CMK (cell line): ENCODE measurements around the gene B3GLCT.

Experiments used
- DNase-seq: peaks from one replicate; pipeline ENCODE4 v3.0.0-alpha.2; 2010; ENCODE audit warnings: low read depth

Gene B3GLCT

GRCh38 chr13:31223640-31224039 is 23.9 kb downstream of the B3GLCT start:
- no peak for DNase-seq

- DNase-seq = no peak
Measured at GRCh38 chr13:31224174-31224669, 24.4 kb downstream of the B3GLCT start.

GRCh38 chr13:31224963-31225559 is 25.3 kb downstream of the B3GLCT start:
- DNase-seq = no peak

- DNase-seq = no peak
Measured at GRCh38 chr13:31225998-31226675, 26.4 kb downstream of the B3GLCT start.

GRCh38 chr13:31227063-31227462 is 27.3 kb downstream of the B3GLCT start:
- DNase-seq = no peak

- no peak for DNase-seq
Measured at GRCh38 chr13:31227870-31228269, 28.1 kb downstream of the B3GLCT start.

GRCh38 chr13:31234729-31235128 is 35.0 kb downstream of the B3GLCT start:
- DNase-seq = no peak

- DNase-seq = no peak
Measured at GRCh38 chr13:31236211-31236786, 36.5 kb downstream of the B3GLCT start.

GRCh38 chr13:31240921-31241320 is 41.1 kb downstream of the B3GLCT start:
- DNase-seq = no peak

GRCh38 chr13:31242367-31242766 is 42.6 kb downstream of the B3GLCT start:
- DNase-seq = no peak

GRCh38 chr13:31242916-31243315 is 43.1 kb downstream of the B3GLCT start:
- no peak for DNase-seq

GRCh38 chr13:31245598-31246373 is 46.0 kb downstream of the B3GLCT start:
- no peak for DNase-seq

- DNase-seq = no peak
Measured at GRCh38 chr13:31246918-31247317, 47.1 kb downstream of the B3GLCT start.

- no peak for DNase-seq
Measured at GRCh38 chr13:31248361-31248760, 48.6 kb downstream of the B3GLCT start.

GRCh38 chr13:31248965-31249539 is 49.3 kb downstream of the B3GLCT start:
- no peak for DNase-seq

GRCh38 chr13:31250435-31250834 is 50.7 kb downstream of the B3GLCT start:
- DNase-seq = no peak

- DNase-seq = no peak
Measured at GRCh38 chr13:31261241-31261640, 61.5 kb downstream of the B3GLCT start.

- DNase-seq = no peak
Measured at GRCh38 chr13:31263346-31263745, 63.6 kb downstream of the B3GLCT start.

- no peak for DNase-seq
Measured at GRCh38 chr13:31264151-31264550, 64.4 kb downstream of the B3GLCT start.

GRCh38 chr13:31267126-31267784 is 67.5 kb downstream of the B3GLCT start:
- DNase-seq = no peak

- DNase-seq = no peak
Measured at GRCh38 chr13:31274390-31274789, 74.6 kb downstream of the B3GLCT start.

GRCh38 chr13:31276421-31276820 is 76.6 kb downstream of the B3GLCT start:
- no peak for DNase-seq
